ENCODE measurements around the gene DUSP10. TPM values are rescaled to one million over a fixed set of nuclear protein-coding genes. Genes with fewer than 3 reads are reported as not detected.

Gene DUSP10
- total RNA-seq, 1 experiment from 2014 or later = 1.7 TPM

DNA sequence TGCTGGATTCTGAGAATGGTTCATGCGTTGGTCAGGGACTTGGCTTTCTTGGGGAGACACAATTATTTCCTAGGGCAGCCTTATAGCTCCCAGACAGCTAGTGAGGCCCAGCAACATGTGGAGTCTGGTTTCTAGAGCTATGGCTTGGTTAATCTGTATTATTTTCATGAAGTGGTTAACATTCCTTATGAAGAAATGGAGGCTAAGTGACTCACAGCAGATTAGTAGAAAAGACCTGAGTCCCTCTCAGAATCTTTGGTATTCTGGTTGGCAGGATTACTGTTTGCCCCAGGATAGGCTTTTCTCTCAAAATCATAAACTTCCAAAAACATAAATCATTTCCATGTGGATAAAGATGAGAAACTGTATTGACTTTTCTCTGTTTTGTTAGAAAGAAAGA lies 42.3 kb downstream of the DUSP10 start:
- Histone ChIP-seq H3K4me1 (ENCODE audit: control insufficient read depth in 1 of 2, insufficient read depth in 2 of 2, low read length in 2 of 2) (no peaks in the 10 kb centered on the region), H4K20me1 (ENCODE audit: insufficient read depth) (no peaks in the 10 kb centered on the region), H3K9me2 (ENCODE audit: insufficient read depth) (no peaks in the 10 kb centered on the region), H3K9me3 (ENCODE audit: control insufficient read depth in 1 of 2, insufficient read depth in 1 of 2, low read depth in 1 of 2, low read length in 2 of 2) (no peaks in the 10 kb centered on the region), H3K36me3 (ENCODE audit: control insufficient read depth in 1 of 2, insufficient read depth in 2 of 2, low read length in 2 of 2) (no peaks in the 10 kb centered on the region), H3K9ac (ENCODE audit: low read length) (no peak overlapping the region), H3K79me2 (ENCODE audit: insufficient read depth, low read length) (no peaks in the 10 kb centered on the region), H3K27me3 (ENCODE audit: insufficient read depth, low read length) (no peaks in the 10 kb centered on the region), H3K27ac (ENCODE audit: low read depth, low read length) (no peak overlapping the region), H3K4me3 (replicated peaks in 1 of 2; ENCODE audit: low read depth in 1 of 2, low read length in 2 of 2) (no peak overlapping the region), H2AFZ (ENCODE audit: low read depth, low read length, poor library complexity, severe bottlenecking) (no peak overlapping the region), H3K4me2 (ENCODE audit: low read length) (no peak overlapping the region)
- DNase-seq (ENCODE audit: low read depth, low spot score) (no peak), ATAC-seq (no peak)
- intact Hi-C loops (cut with micrococcal nuclease) = no loop called here
- RAD21 ChIA-PET (ENCODE audit: low non-redundant PET in 1 of 2, low total read pairs in 2 of 2, uncharacterized antibody in 2 of 2, unreplicated experiment in 2 of 2) = no interaction called here
- TF ChIP-seq, protein P1, sequence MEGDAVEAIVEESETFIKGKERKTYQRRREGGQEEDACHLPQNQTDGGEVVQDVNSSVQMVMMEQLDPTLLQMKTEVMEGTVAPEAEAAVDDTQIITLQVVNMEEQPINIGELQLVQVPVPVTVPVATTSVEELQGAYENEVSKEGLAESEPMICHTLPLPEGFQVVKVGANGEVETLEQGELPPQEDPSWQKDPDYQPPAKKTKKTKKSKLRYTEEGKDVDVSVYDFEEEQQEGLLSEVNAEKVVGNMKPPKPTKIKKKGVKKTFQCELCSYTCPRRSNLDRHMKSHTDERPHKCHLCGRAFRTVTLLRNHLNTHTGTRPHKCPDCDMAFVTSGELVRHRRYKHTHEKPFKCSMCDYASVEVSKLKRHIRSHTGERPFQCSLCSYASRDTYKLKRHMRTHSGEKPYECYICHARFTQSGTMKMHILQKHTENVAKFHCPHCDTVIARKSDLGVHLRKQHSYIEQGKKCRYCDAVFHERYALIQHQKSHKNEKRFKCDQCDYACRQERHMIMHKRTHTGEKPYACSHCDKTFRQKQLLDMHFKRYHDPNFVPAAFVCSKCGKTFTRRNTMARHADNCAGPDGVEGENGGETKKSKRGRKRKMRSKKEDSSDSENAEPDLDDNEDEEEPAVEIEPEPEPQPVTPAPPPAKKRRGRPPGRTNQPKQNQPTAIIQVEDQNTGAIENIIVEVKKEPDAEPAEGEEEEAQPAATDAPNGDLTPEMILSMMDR (IDR thresholded peaks at IDR 0.05 in 2 of 3, conservative IDR thresholded peaks at IDR 0.05 in 1 of 3; ENCODE audit: borderline replicate concordance in 1 of 3, insufficient read depth in 1 of 3, low read depth in 2 of 3, low read length in 2 of 3) = no peak
- TF ChIP-seq ZFX (IDR thresholded peaks at IDR 0.05) = no peak
- TF ChIP-seq, protein P2, sequence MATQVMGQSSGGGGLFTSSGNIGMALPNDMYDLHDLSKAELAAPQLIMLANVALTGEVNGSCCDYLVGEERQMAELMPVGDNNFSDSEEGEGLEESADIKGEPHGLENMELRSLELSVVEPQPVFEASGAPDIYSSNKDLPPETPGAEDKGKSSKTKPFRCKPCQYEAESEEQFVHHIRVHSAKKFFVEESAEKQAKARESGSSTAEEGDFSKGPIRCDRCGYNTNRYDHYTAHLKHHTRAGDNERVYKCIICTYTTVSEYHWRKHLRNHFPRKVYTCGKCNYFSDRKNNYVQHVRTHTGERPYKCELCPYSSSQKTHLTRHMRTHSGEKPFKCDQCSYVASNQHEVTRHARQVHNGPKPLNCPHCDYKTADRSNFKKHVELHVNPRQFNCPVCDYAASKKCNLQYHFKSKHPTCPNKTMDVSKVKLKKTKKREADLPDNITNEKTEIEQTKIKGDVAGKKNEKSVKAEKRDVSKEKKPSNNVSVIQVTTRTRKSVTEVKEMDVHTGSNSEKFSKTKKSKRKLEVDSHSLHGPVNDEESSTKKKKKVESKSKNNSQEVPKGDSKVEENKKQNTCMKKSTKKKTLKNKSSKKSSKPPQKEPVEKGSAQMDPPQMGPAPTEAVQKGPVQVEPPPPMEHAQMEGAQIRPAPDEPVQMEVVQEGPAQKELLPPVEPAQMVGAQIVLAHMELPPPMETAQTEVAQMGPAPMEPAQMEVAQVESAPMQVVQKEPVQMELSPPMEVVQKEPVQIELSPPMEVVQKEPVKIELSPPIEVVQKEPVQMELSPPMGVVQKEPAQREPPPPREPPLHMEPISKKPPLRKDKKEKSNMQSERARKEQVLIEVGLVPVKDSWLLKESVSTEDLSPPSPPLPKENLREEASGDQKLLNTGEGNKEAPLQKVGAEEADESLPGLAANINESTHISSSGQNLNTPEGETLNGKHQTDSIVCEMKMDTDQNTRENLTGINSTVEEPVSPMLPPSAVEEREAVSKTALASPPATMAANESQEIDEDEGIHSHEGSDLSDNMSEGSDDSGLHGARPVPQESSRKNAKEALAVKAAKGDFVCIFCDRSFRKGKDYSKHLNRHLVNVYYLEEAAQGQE (IDR thresholded peaks at IDR 0.05; ENCODE audit: low read depth) = no peak
- TF ChIP-seq EZH2 (IDR thresholded peaks at IDR 0.05) = no peak
- TF ChIP-seq SRF (IDR thresholded peaks at IDR 0.05; ENCODE audit: low read depth) = no peak
- no peak for TF ChIP-seq SP1 (IDR thresholded peaks at IDR 0.05; ENCODE audit: low read depth)
- TF ChIP-seq EGR1 (IDR thresholded peaks at IDR 0.05; ENCODE audit: low read depth) = no peak
- no peak for TF ChIP-seq SIN3A (IDR thresholded peaks at IDR 0.05; ENCODE audit: low read depth)
- no peak for TF ChIP-seq ELF1 (IDR thresholded peaks at IDR 0.05; ENCODE audit: borderline replicate concordance, low read depth)
- TF ChIP-seq POLR2AphosphoS5 (IDR thresholded peaks at IDR 0.05; ENCODE audit: low read depth, low read length) = no peak
- no peak for TF ChIP-seq EZH2phosphoT487 (IDR thresholded peaks at IDR 0.05; ENCODE audit: borderline replicate concordance)
- TF ChIP-seq, protein P3, sequence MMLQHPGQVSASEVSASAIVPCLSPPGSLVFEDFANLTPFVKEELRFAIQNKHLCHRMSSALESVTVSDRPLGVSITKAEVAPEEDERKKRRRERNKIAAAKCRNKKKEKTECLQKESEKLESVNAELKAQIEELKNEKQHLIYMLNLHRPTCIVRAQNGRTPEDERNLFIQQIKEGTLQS (IDR thresholded peaks at IDR 0.05) = no peak
- no peak for TF ChIP-seq JUND (IDR thresholded peaks at IDR 0.05)
- TF ChIP-seq, protein P4, sequence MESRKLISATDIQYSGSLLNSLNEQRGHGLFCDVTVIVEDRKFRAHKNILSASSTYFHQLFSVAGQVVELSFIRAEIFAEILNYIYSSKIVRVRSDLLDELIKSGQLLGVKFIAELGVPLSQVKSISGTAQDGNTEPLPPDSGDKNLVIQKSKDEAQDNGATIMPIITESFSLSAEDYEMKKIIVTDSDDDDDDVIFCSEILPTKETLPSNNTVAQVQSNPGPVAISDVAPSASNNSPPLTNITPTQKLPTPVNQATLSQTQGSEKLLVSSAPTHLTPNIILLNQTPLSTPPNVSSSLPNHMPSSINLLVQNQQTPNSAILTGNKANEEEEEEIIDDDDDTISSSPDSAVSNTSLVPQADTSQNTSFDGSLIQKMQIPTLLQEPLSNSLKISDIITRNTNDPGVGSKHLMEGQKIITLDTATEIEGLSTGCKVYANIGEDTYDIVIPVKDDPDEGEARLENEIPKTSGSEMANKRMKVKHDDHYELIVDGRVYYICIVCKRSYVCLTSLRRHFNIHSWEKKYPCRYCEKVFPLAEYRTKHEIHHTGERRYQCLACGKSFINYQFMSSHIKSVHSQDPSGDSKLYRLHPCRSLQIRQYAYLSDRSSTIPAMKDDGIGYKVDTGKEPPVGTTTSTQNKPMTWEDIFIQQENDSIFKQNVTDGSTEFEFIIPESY (IDR thresholded peaks at IDR 0.05; ENCODE audit: extremely low read depth, insufficient replicate concordance, low read length) = no peak
- TF ChIP-seq FOSL1 (IDR thresholded peaks at IDR 0.05; ENCODE audit: low read depth) = no peak
- no peak for TF ChIP-seq CBX3 (IDR thresholded peaks at IDR 0.05; ENCODE audit: low read depth)
- TF ChIP-seq YY1 (IDR thresholded peaks at IDR 0.05; ENCODE audit: extremely low read depth, insufficient replicate concordance, low read depth, low read length) = no peak
- TF ChIP-seq, protein P5, sequence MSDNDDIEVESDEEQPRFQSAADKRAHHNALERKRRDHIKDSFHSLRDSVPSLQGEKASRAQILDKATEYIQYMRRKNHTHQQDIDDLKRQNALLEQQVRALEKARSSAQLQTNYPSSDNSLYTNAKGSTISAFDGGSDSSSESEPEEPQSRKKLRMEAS (IDR thresholded peaks at IDR 0.05) = no peak
- POLR2A ChIA-PET = no interaction called here
- no TSS peak for BruUV-seq (replicated peaks)
- CTCF ChIA-PET = no interaction called here

Data from HCT116 (cell line).